OCI-LY1 (cell line): Measurements from ENCODE around the gene YPEL5.

Source experiments
- H2AFZ ChIP-seq: fragments of 200-600 bp; sonication (generic), shearing (Covaris generic); 2 replicates; pipeline ENCODE4 v1.6.0; 2014; ENCODE audit warnings: antibody characterized with exemption, mild to moderate bottlenecking, low read length
- H3F3A ChIP-seq: fragments of 200-600 bp; sonication (generic), shearing (Covaris generic); 2 replicates; pipeline ENCODE4 v1.6.0; 2014; ENCODE audit warnings: mild to moderate bottlenecking, antibody characterized with exemption, low read length, moderate library complexity; ENCODE audit not compliant: insufficient read depth
- H3K27ac ChIP-seq: fragments of 200-600 bp; sonication (generic); 2 replicates; pipeline ENCODE4 v1.5.1; 2014; ENCODE audit warnings: low read length, mixed run types, mild to moderate bottlenecking, low read depth; ENCODE audit not compliant: poor library complexity, severe bottlenecking
- H3K27me3 ChIP-seq: fragments of 200-600 bp; sonication (generic); 2 replicates; pipeline ENCODE4 v1.6.0; 2014; ENCODE audit warnings: antibody characterized with exemption, mild to moderate bottlenecking, low read length, moderate library complexity; ENCODE audit not compliant: insufficient read depth
- H3K36me3 ChIP-seq: fragments of 200-600 bp; sonication (generic); 2 replicates; pipeline ENCODE4 v1.6.1; 2014; ENCODE audit warnings: mild to moderate bottlenecking, antibody characterized with exemption, low read length, moderate library complexity, mixed read lengths; ENCODE audit not compliant: insufficient read depth
- H3K4me1 ChIP-seq: fragments of 200-600 bp; sonication (generic); 2 replicates; pipeline ENCODE4 v1.5.1; 2014; ENCODE audit warnings: mild to moderate bottlenecking, low read length, moderate library complexity; ENCODE audit not compliant: insufficient read depth, severe bottlenecking
- H3K4me2 ChIP-seq: fragments of 200-600 bp; sonication (generic), shearing (Covaris generic); 2 replicates; pipeline ENCODE4 v1.6.1; 2014; ENCODE audit warnings: low read length
- H3K4me3 ChIP-seq: fragments of 200-600 bp; sonication (generic); 2 replicates; pipeline ENCODE4 v1.5.1; 2014; ENCODE audit warnings: low read length, low read depth, mild to moderate bottlenecking, mixed read lengths; ENCODE audit not compliant: poor library complexity, severe bottlenecking
- H3K79me2 ChIP-seq: fragments of 200-600 bp; shearing (Covaris generic); 2 replicates; pipeline ENCODE4 v1.6.1; 2016; ENCODE audit warnings: mixed run types, low read length, mixed read lengths; ENCODE audit not compliant: insufficient read depth
- H3K9ac ChIP-seq: fragments of 200-600 bp; sonication (generic), shearing (Covaris generic); 2 replicates; pipeline ENCODE4 v1.6.1; 2014; ENCODE audit warnings: mild to moderate bottlenecking, low read length, mixed read lengths
- H3K9me2 ChIP-seq: fragments of 200-600 bp; sonication (generic), shearing (Covaris generic); 2 replicates; pipeline ENCODE4 v1.6.1; 2014; ENCODE audit warnings: low read depth, mild to moderate bottlenecking, low read length, mixed read lengths
- H3K9me3 ChIP-seq: fragments of 200-600 bp; shearing (Covaris generic); 2 replicates; pipeline ENCODE4 v1.6.1; 2014; ENCODE audit warnings: low read length, mixed read lengths
- H4K20me1 ChIP-seq: fragments of 200-600 bp; sonication (generic), shearing (Covaris generic); 2 replicates; pipeline ENCODE4 v1.6.0; 2016; ENCODE audit warnings: mild to moderate bottlenecking, low read length; ENCODE audit not compliant: insufficient read depth
- CTCF ChIP-seq: fragments of 200-600 bp; sonication (generic), shearing (Covaris generic); IDR thresholded peaks from 2 replicates; pipeline ENCODE4 v1.5.1; 2017; ENCODE audit warnings: mild to moderate bottlenecking, antibody characterized with exemption, low read length, moderate library complexity, mixed read lengths
- EZH2 ChIP-seq: fragments of 200-600 bp; sonication (generic), shearing (Covaris generic); IDR thresholded peaks from 2 replicates; pipeline ENCODE4 v1.8.0; 2017; ENCODE audit warnings: borderline replicate concordance, mixed run types, mild to moderate bottlenecking, antibody characterized with exemption, low read length, moderate library complexity, mixed read lengths

Gene YPEL5

GRCh38 chr2:30149976-30150375 is 3.2 kb downstream of the YPEL5 start:
- H3K4me2 ChIP-seq: peak overlapping the region; percentile 72
- no peaks in the 10 kb centered on the region for H3K9me3 ChIP-seq
- TF ChIP-seq CTCF: no peak
- peaks cover 34% of the 10 kb centered on the region for H3K4me1 ChIP-seq
- no peaks in the 10 kb centered on the region for H4K20me1 ChIP-seq
- H3K9me2 ChIP-seq: no peaks in the 10 kb centered on the region
- H3F3A ChIP-seq: peaks cover 10% of the 10 kb centered on the region; the same call in 1 of the 2 replicates
- no peaks in the 10 kb centered on the region for H3K79me2 ChIP-seq
- peak overlapping the region; percentile 34 for H3K4me3 ChIP-seq
- peak overlapping the region; percentile 15 for H3K27ac ChIP-seq
- no peak overlapping the region; the same call in 1 of the 2 replicates for H3K9ac ChIP-seq
- H3K36me3 ChIP-seq: no peaks in the 10 kb centered on the region
- no peak overlapping the region for H2AFZ ChIP-seq
- no peaks in the 10 kb centered on the region for H3K27me3 ChIP-seq

- no peaks in the 10 kb centered on the region for H3K79me2 ChIP-seq
- H3K9ac ChIP-seq: no peak overlapping the region
- H3K27me3 ChIP-seq: no peaks in the 10 kb centered on the region
- H2AFZ ChIP-seq: no peak overlapping the region
- H3K9me2 ChIP-seq: no peaks in the 10 kb centered on the region
- no peaks in the 10 kb centered on the region for H3K9me3 ChIP-seq
- H3K4me2 ChIP-seq: no peak overlapping the region
- peaks cover 10% of the 10 kb centered on the region; the same call in 1 of the 2 replicates for H3F3A ChIP-seq
- peaks cover 32% of the 10 kb centered on the region for H3K4me1 ChIP-seq
- no peaks in the 10 kb centered on the region for H3K36me3 ChIP-seq
- H3K4me3 ChIP-seq: no peak overlapping the region
- H3K27ac ChIP-seq: no peak overlapping the region
- H4K20me1 ChIP-seq: no peaks in the 10 kb centered on the region
- TF ChIP-seq EZH2 (no peak), CTCF (no peak)
These were observed 4.0 kb downstream of the YPEL5 start for GRCh38 chr2:30150786-30151185.

- TF ChIP-seq EZH2: no peak
- TF ChIP-seq CTCF: no peak
- no peak overlapping the region for H3K4me2 ChIP-seq
- no peak overlapping the region for H3K27ac ChIP-seq
- H3K36me3 ChIP-seq: peaks cover 3% of the 10 kb centered on the region; the same call in 1 of the 2 replicates
- H3K27me3 ChIP-seq: no peaks in the 10 kb centered on the region
- no peaks in the 10 kb centered on the region for H4K20me1 ChIP-seq
- H3K4me3 ChIP-seq: no peak overlapping the region
- no peak overlapping the region for H3K9ac ChIP-seq
- H3F3A ChIP-seq: peaks cover 10% of the 10 kb centered on the region; the same call in 1 of the 2 replicates
- no peaks in the 10 kb centered on the region for H3K9me3 ChIP-seq
- no peaks in the 10 kb centered on the region for H3K79me2 ChIP-seq
- H3K4me1 ChIP-seq: peaks cover 27% of the 10 kb centered on the region
- no peaks in the 10 kb centered on the region for H3K9me2 ChIP-seq
- no peak overlapping the region for H2AFZ ChIP-seq
These were observed 5.6 kb downstream of the YPEL5 start for GRCh38 chr2:30152385-30152784.
